GM12878 (cell line): ENCODE measurements around the gene RIC3. TPM values are rescaled to one million over a fixed set of nuclear protein-coding genes. Genes with fewer than 3 reads are reported as not detected.

Experiments
- BMI1 ChIP-seq: fragments of 450-650 bp; IDR thresholded peaks from 2 replicates; pipeline ENCODE4 v1.6.1; 2016; ENCODE audit warnings: mild to moderate bottlenecking, moderate library complexity, borderline replicate concordance
- CEBPZ ChIP-seq: fragments of 150-350 bp; IDR thresholded peaks from 2 replicates; pipeline ENCODE4 v1.6.1; 2016; ENCODE audit warnings: low read depth, low read length
- ESRRA ChIP-seq: IDR thresholded peaks from 2 replicates; pipeline ENCODE4 v1.6.1; 2012; ENCODE audit warnings: mild to moderate bottlenecking, low read length, improper control_type of control experiment
- NKRF ChIP-seq: fragments of 450-650 bp; conservative IDR thresholded peaks from 2 replicates; pipeline ENCODE4 v1.6.1; 2017; ENCODE audit warnings: mild to moderate bottlenecking, moderate library complexity
- SMAD1 ChIP-seq: fragments of 450-650 bp; IDR thresholded peaks from 2 replicates; pipeline ENCODE4 v1.6.1; 2018; ENCODE audit warnings: mild to moderate bottlenecking, low read depth; ENCODE audit not compliant: partially characterized antibody
- STAT3 ChIP-seq: IDR thresholded peaks from 2 replicates; pipeline ENCODE4 v1.6.1; 2011; ENCODE audit warnings: low read depth, low read length, improper control_type of control experiment
- TARDBP ChIP-seq: IDR thresholded peaks from 2 replicates; pipeline ENCODE4 v1.6.1; 2016; ENCODE audit warnings: borderline replicate concordance
- YBX1 ChIP-seq: fragments of 450-650 bp; IDR thresholded peaks from 2 replicates; pipeline ENCODE4 v1.6.1; 2016; ENCODE audit warnings: antibody characterized with exemption
- ZNF622 ChIP-seq: fragments of 450-650 bp; IDR thresholded peaks from 2 replicates; pipeline ENCODE4 v1.6.1; 2017; ENCODE audit warnings: mild to moderate bottlenecking, inconsistent platforms
- polyA plus RNA-seq, 11 experiments: library from polyadenylated mRNA; depleted of rRNA in 4 of 11; unstranded in 6 of 11; stranded (reverse) in 5 of 11; fragments of >200 nt; fragmentation: Nextera tagmentation in 4 of 11; fragmentation: Illumina TruSeq in 1 of 11; extraction: Ambion mirVana in 4 of 11; extraction: Trizol in 1 of 11; gene quantifications; 1 replicate in 1 of 11; 2 replicates in 10 of 11; pipeline versions ENCODE4 v1.2.1 to v1.2.3, GENCODE V29; 2011 to 2016; ENCODE audit warnings: inconsistent platforms in 2 of 11, missing spikeins in 2 of 11, low read depth in 1 of 11
- total RNA-seq, 4 experiments: library from RNA; depleted of rRNA in 3 of 4; stranded (reverse); fragments of >200 nt in 3 of 4; fragmentation: Illumina TruSeq in 1 of 4; extraction: Trizol in 1 of 4; gene quantifications; 2 replicates each; pipeline versions ENCODE4 v1.2.1 to v1.2.3, GENCODE V29; 2013 to 2021

Gene RIC3
- total and polyA plus RNA-seq, 10 of the 15 experiments (the other 5 are each of a cell fraction or from before 2014, with no cell fraction given), result 0.90 to 8.9 (median 2.2) TPM

GRCh38 chr11:8060801-8061554, 107.8 kb downstream of the RIC3 start (continued):
- TF ChIP-seq CEBPZ, result no peak
- no peak for TF ChIP-seq ESRRA
- TF ChIP-seq BMI1, result no peak
- no peak for TF ChIP-seq YBX1
- TF ChIP-seq TARDBP, result no peak
- TF ChIP-seq NKRF, result no peak
- no peak for TF ChIP-seq SMAD1
- TF ChIP-seq STAT3, result no peak
- TF ChIP-seq ZNF622, result no peak
